Liver (tissue), 9 donors: Measurements from ENCODE around the gene CNTD1. TPM values are rescaled to one million over a fixed set of nuclear protein-coding genes. Genes with fewer than 3 reads are reported as not detected.

ENCODE experiments used
- DNase-seq: peaks from one replicate; pipeline ENCODE4 v3.0.0-alpha.2; 2017; ENCODE audit warnings: low spot score
- H3K27ac ChIP-seq, 2 donors: one replicate each; pipeline ENCODE4 v1.7.0; 2013; ENCODE audit warnings: inconsistent platforms in 2 of 2, low read length in 2 of 2, control low read depth in 1 of 2, low read depth in 1 of 2, mild to moderate bottlenecking in 1 of 2
- H3K27me3 ChIP-seq, 4 donors: one replicate each; pipeline versions ENCODE4 v1.6.1 to v1.7.0; 2013; ENCODE audit warnings: low read length in 3 of 4, inconsistent platforms in 1 of 4, mild to moderate bottlenecking in 1 of 4, moderate library complexity in 1 of 4; ENCODE audit not compliant: control insufficient read depth in 4 of 4, insufficient read depth in 4 of 4
- H3K36me3 ChIP-seq, 4 donors: one replicate each; pipeline versions ENCODE4 v1.6.1 to v1.7.0; 2013; ENCODE audit warnings: low read length in 3 of 4, mild to moderate bottlenecking in 3 of 4, low read depth in 1 of 4, moderate library complexity in 1 of 4; ENCODE audit not compliant: control insufficient read depth in 4 of 4, insufficient read depth in 3 of 4
- H3K4me1 ChIP-seq, 4 donors: one replicate each; pipeline versions ENCODE4 v1.6.1 to v1.7.0; 2013; ENCODE audit warnings: low read length in 3 of 4, mild to moderate bottlenecking in 3 of 4, moderate library complexity in 1 of 4; ENCODE audit not compliant: control insufficient read depth in 4 of 4, insufficient read depth in 4 of 4
- H3K4me3 ChIP-seq, 3 donors: one replicate each; pipeline versions ENCODE4 v1.6.1 to v1.7.0; 2013; ENCODE audit warnings: low read length in 3 of 3, control low read depth in 1 of 3, low read depth in 1 of 3, mild to moderate bottlenecking in 1 of 3
- H3K9ac ChIP-seq, 2 donors: one replicate each; pipeline ENCODE4 v1.7.0; 2013; ENCODE audit warnings: low read length in 2 of 2, mild to moderate bottlenecking in 2 of 2, moderate library complexity in 2 of 2, control low read depth in 1 of 2, low read depth in 1 of 2
- H3K9me3 ChIP-seq, 4 donors: one replicate each; pipeline versions ENCODE4 v1.6.1 to v1.7.0; 2013; ENCODE audit warnings: low read length in 3 of 4; ENCODE audit not compliant: control insufficient read depth in 4 of 4
- CTCF ChIP-seq: fragments of 150-350 bp; IDR thresholded peaks from 2 replicates; pipeline ENCODE4 v1.5.1; 2017; ENCODE audit warnings: improper control_type of control experiment, low read depth, low read length; ENCODE audit not compliant: missing input control
- EGR1 ChIP-seq, 2 donors: IDR thresholded peaks; 2 replicates each; pipeline ENCODE4 v1.6.1; 2016 to 2018; ENCODE audit warnings: antibody characterized with exemption in 2 of 2, low read depth in 2 of 2
- HNF4A ChIP-seq, 2 donors: conservative IDR thresholded peaks; 2 replicates each; pipeline ENCODE4 v1.6.1; 2016; ENCODE audit warnings: antibody characterized with exemption in 2 of 2, mild to moderate bottlenecking in 2 of 2
- JUND ChIP-seq, 2 donors: IDR thresholded peaks; 2 replicates each; pipeline ENCODE4 v1.6.1; 2016; ENCODE audit warnings: antibody characterized with exemption in 2 of 2
- MAX ChIP-seq: IDR thresholded peaks from 2 replicates; pipeline ENCODE4 v1.6.1; 2016; ENCODE audit warnings: antibody characterized with exemption
- NR2F2 ChIP-seq: IDR thresholded peaks from 2 replicates; pipeline ENCODE4 v1.6.1; 2016; ENCODE audit warnings: antibody characterized with exemption
- RAD21 ChIP-seq, 2 donors: IDR thresholded peaks; 2 replicates each; pipeline ENCODE4 v1.6.1; 2016; ENCODE audit warnings: antibody characterized with exemption in 2 of 2, mild to moderate bottlenecking in 2 of 2
- RXRA ChIP-seq, 2 donors: IDR thresholded peaks; 2 replicates each; pipeline ENCODE4 v1.6.1; 2017 to 2018; ENCODE audit warnings: antibody characterized with exemption in 2 of 2, mild to moderate bottlenecking in 1 of 2
- TAF1 ChIP-seq: conservative IDR thresholded peaks from 2 replicates; pipeline ENCODE4 v1.6.1; 2016; ENCODE audit warnings: antibody characterized with exemption, mild to moderate bottlenecking
- YY1 ChIP-seq: IDR thresholded peaks from 2 replicates; pipeline ENCODE4 v1.6.1; 2016; ENCODE audit warnings: antibody characterized with exemption, mild to moderate bottlenecking
- ZBTB33 ChIP-seq: IDR thresholded peaks from 2 replicates; pipeline ENCODE4 v1.6.1; 2016; ENCODE audit warnings: antibody characterized with exemption
- WGBS: extraction: QIAGEN DNeasy Blood & Tissue Kit; methylation state at CpG from one replicate; pipeline ENCODE4 v1.1.7; 2013; 5-methylcytosine and 5-hydroxymethylcytosine counted together
- polyA plus RNA-seq, 2 donors: library from polyadenylated mRNA; stranded (reverse) in 1 of 2; unstranded in 1 of 2; fragments of 200-250 nt in 1 of 2; fragments of >200 nt in 1 of 2; fragmentation: Nextera tagmentation in 1 of 2; extraction: Ambion mirVana in 1 of 2; gene quantifications; one replicate each; pipeline versions ENCODE4 v1.2.1 to v1.2.3, GENCODE V29; 2013 to 2015
- total RNA-seq, 2 donors: library from RNA; depleted of rRNA; stranded (reverse); fragments of >200 nt; gene quantifications; one replicate each; pipeline ENCODE4 v1.2.3, GENCODE V29; 2014
- donor health status: healthy.
- donor health status: healthy.
- donor health status: healthy.
- donor health status: healthy.
- donor health status: healthy.

The CNTD1 gene
- total and polyA plus RNA-seq, 4 donors = 0.28 to 0.93 (median 0.89) TPM; not detected in 1

- Histone ChIP-seq H3K27ac (no peak overlapping the region), H3K36me3 (peaks cover 2 to 41% (median 20%) of the 10 kb centered on the region in 4 donors), H3K4me1 (peaks cover 9 to 16% (median 12%) of the 10 kb centered on the region in 4 donors), H3K9me3 (no peaks in the 10 kb centered on the region), H3K9ac (no peak overlapping the region), H3K27me3 (peaks cover 0 to 6% (median 0%) of the 10 kb centered on the region in 4 donors), H3K4me3 (no peak overlapping the region)
- TF ChIP-seq JUND (IDR thresholded peaks at IDR 0.05) (no peak), TAF1 (no peak), ZBTB33 (no peak), RXRA (IDR thresholded peaks at IDR 0.05) (no peak), RAD21 (IDR thresholded peaks at IDR 0.05) (no peak), MAX (no peak)
- DNase-seq = no peak
- WGBS = 78% methylated on average over 3 of the region's 3 CpGs
Measured at GRCh38 chr17:42779304-42779935, 19.2 kb upstream of the CNTD1 start.

GRCh38 chr17:42779936-42780850 is 18.5 kb upstream of the CNTD1 start, which contains the start of gene WNK4:
TSS of gene WNK4 (plus strand) at chr17:42780610. CDS start at chr17:42780699, 89 bp downstream.
- WGBS = 10% methylated on average over 65 of the region's 65 CpGs
- peak within 1 kb of the TSS in 1 of 3 donors; percentile 40 for H3K4me3 ChIP-seq
- DNase-seq = peak; percentile 63
- H3K27ac ChIP-seq = no peak within 1 kb of the TSS
- H3K9me3 ChIP-seq = no peaks in the 10 kb centered on the region
- peaks cover 0 to 6% (median 0%) of the 10 kb centered on the region in 4 donors for H3K27me3 ChIP-seq
- H3K36me3 ChIP-seq = peaks cover 2 to 40% (median 19%) of the 10 kb centered on the region in 4 donors
- TF ChIP-seq TAF1 = no peak
- no peak for TF ChIP-seq YY1
- peak in 1 of 2 donors; percentile 20 for TF ChIP-seq HNF4A (conservative IDR thresholded peaks at IDR 0.05)
- TF ChIP-seq NR2F2 = no peak
- TF ChIP-seq EGR1 (IDR thresholded peaks at IDR 0.05; ENCODE audit: low read depth in 2 of 2) = no peak
- no peak for TF ChIP-seq RAD21 (IDR thresholded peaks at IDR 0.05)
- TF ChIP-seq CTCF = no peak
- no peak within 1 kb of the TSS for H3K9ac ChIP-seq
- H3K4me1 ChIP-seq = peaks cover 8 to 16% (median 10%) of the 10 kb centered on the region in 4 donors
